DOHH2 (cell line): Measurements from ENCODE around the gene GFI1B.

Experiments used
- EZH2phosphoT487 ChIP-seq: fragments of 200-600 bp; sonication (generic); IDR thresholded peaks from 2 replicates; pipeline ENCODE4 v1.6.1; 2017; ENCODE audit warnings: borderline replicate concordance, mild to moderate bottlenecking, antibody characterized with exemption, low read length, moderate library complexity, mixed read lengths
- TF ChIP-seq, protein P1 (sequence below): fragments of 200-600 bp; sonication (generic); IDR thresholded peaks from one replicate; pipeline ENCODE4 v1.5.1; 2014; ENCODE audit warnings: antibody characterized with exemption, mild to moderate bottlenecking, low read depth, low read length; ENCODE audit not compliant: poor library complexity, severe bottlenecking

DNA sequence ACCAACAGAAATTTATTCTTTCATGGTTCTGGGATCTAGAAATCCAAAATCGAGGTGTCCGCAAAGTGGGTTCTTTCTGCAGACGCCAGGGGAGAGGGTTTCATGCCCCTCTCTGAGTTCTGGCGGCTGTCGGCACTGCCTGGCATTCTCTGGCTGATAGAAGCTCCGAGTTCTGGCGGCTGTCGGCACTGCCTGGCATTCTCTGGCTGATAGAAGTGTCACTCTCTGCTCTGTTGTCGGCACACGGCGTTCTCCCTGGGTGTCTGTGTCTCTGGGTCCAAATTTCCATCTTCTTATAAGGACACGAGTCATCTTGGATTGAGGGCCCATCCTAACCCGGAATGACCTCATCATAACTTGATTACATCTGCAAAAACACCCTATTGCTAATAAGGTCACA lies 7.6 kb downstream of the GFI1B start:
- no peak for TF ChIP-seq EZH2phosphoT487
- TF ChIP-seq, protein P1, sequence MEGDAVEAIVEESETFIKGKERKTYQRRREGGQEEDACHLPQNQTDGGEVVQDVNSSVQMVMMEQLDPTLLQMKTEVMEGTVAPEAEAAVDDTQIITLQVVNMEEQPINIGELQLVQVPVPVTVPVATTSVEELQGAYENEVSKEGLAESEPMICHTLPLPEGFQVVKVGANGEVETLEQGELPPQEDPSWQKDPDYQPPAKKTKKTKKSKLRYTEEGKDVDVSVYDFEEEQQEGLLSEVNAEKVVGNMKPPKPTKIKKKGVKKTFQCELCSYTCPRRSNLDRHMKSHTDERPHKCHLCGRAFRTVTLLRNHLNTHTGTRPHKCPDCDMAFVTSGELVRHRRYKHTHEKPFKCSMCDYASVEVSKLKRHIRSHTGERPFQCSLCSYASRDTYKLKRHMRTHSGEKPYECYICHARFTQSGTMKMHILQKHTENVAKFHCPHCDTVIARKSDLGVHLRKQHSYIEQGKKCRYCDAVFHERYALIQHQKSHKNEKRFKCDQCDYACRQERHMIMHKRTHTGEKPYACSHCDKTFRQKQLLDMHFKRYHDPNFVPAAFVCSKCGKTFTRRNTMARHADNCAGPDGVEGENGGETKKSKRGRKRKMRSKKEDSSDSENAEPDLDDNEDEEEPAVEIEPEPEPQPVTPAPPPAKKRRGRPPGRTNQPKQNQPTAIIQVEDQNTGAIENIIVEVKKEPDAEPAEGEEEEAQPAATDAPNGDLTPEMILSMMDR: no peak
